Measurements from ENCODE around the gene NSMCE4A. TPM values are rescaled to one million over a fixed set of nuclear protein-coding genes. Genes with fewer than 3 reads are reported as not detected.
"Not testable (repeated sequence)": the region's sequence is repeated elsewhere in the genome, so short reads cannot be mapped to it uniquely, and the experiment has no call there.

The NSMCE4A gene
- total and polyA plus RNA-seq, 12 donors, result 18.2 to 58.5 (median 25.7) TPM

- peaks cover 0 to 61% (median 21%) of the 10 kb centered on the region in 9 donors for H3K4me1 ChIP-seq
- 31 to 40% methylated on average over 10 of the region's 10 CpGs for WGBS, 2 donors
- ATAC-seq (peak in 2 of 8 donors; percentile 23 to 27), DNase-seq (no peak)
- peaks cover 0 to 71% (median 3%) of the 10 kb centered on the region in 9 donors for H3K36me3 ChIP-seq
- H3K4me3 ChIP-seq, result no peak overlapping the region
- intact Hi-C loops (cut with DNase I), result loop anchor here in 4 of 10 donors (10.0 kb wide), 3 partner anchors 53 to 193 kb away; partner anchors contain the start of gene NSMCE4A (in 2 of the 4)
- H3K27ac ChIP-seq, result peak overlapping the region in 7 of 10 donors; percentile 26 to 71 (median 42)
- no peak for TF ChIP-seq CTCF (IDR thresholded peaks at IDR 0.05)
- H3K27me3 ChIP-seq, result no peaks in the 10 kb centered on the region
- no peaks in the 10 kb centered on the region for H3K9me3 ChIP-seq
Measured at GRCh38 chr10:121921238-121921931, 53.6 kb downstream of the NSMCE4A start.

GRCh38 chr10:121919666-121920065 is 55.4 kb downstream of the NSMCE4A start:
- no peaks in the 10 kb centered on the region for H3K9me3 ChIP-seq
- H3K4me3 ChIP-seq, result no peak overlapping the region
- H3K4me1 ChIP-seq, result peaks cover 0 to 47% (median 10%) of the 10 kb centered on the region in 9 donors
- DNase-seq (no peak), ATAC-seq (no peak)
- intact Hi-C loops (cut with DNase I), result loop anchor here in 4 of 10 donors (10.0 kb wide), 3 partner anchors 55 to 195 kb away; partner anchors contain the start of gene NSMCE4A (in 2 of the 4)
- WGBS, 2 donors, result 85 to 91% methylated on average over 10 of the region's 10 CpGs
- H3K27me3 ChIP-seq, result no peaks in the 10 kb centered on the region
- TF ChIP-seq CTCF (IDR thresholded peaks at IDR 0.05), result no peak
- H3K36me3 ChIP-seq, result peaks cover 0 to 75% (median 3%) of the 10 kb centered on the region in 9 donors
- H3K27ac ChIP-seq, result no peak overlapping the region

- not testable (repeated sequence) for ATAC-seq, H3K9me3 ChIP-seq
- WGBS, 2 donors, result 95% methylated on average over 7 of the region's 7 CpGs
Measured at GRCh38 chr10:121918800-121919199, 56.2 kb downstream of the NSMCE4A start.

GRCh38 chr10:121914661-121915060 is 60.4 kb downstream of the NSMCE4A start:
- TF ChIP-seq CTCF (IDR thresholded peaks at IDR 0.05), result no peak
- intact Hi-C loops (cut with DNase I), result no loop called here
- Histone ChIP-seq H3K27me3 (no peaks in the 10 kb centered on the region), H3K4me3 (no peak overlapping the region), H3K36me3 (peaks cover 0 to 84% (median 7%) of the 10 kb centered on the region in 9 donors), H3K27ac (peak overlapping the region in 5 of 10 donors; percentile 26 to 60 (median 47)), H3K9me3 (no peaks in the 10 kb centered on the region), H3K4me1 (peaks cover 0 to 34% (median 16%) of the 10 kb centered on the region in 9 donors)
- ATAC-seq, result peak in 5 of 8 donors; percentile 45 to 76 (median 61)
- no peak for DNase-seq
- 77 to 90% methylated on average over 6 of the region's 6 CpGs for WGBS, 2 donors

More at GRCh38 chr10:121918800-121919199, 56.2 kb downstream of the NSMCE4A start:
- Histone ChIP-seq H3K36me3 (peaks cover 0 to 81% (median 3%) of the 10 kb centered on the region in 9 donors), H3K4me1 (peaks cover 0 to 49% (median 13%) of the 10 kb centered on the region in 9 donors)
- H3K27me3 ChIP-seq; intact Hi-C loops (cut with DNase I); DNase-seq; H3K27ac ChIP-seq; H3K4me3 ChIP-seq: not testable (repeated sequence)

- WGBS, 2 donors, result 71 to 74% methylated on average over 2 of the region's 2 CpGs
- no peak for TF ChIP-seq CTCF (IDR thresholded peaks at IDR 0.05)
- peak in 4 of 8 donors; percentile 38 to 80 (median 62) for ATAC-seq
- Histone ChIP-seq H3K36me3 (peaks cover 0 to 88% (median 19%) of the 10 kb centered on the region in 9 donors), H3K27ac (peak overlapping the region in 1 of 10 donors; percentile 27), H3K27me3 (no peaks in the 10 kb centered on the region), H3K4me3 (no peak overlapping the region), H3K9me3 (no peaks in the 10 kb centered on the region), H3K4me1 (peaks cover 0 to 21% (median 8%) of the 10 kb centered on the region in 9 donors)
- DNase-seq, result no peak
- intact Hi-C loops (cut with DNase I), result no loop called here
Measured at GRCh38 chr10:121911421-121911697, 63.7 kb downstream of the NSMCE4A start.

Measured in heart right ventricle (tissue), 16 donors.